ENCODE data around the gene CAMTA2.

GRCh38 chr17:4944163-4944553 is 43.3 kb downstream of the CAMTA2 start:
- no peak for TF ChIP-seq JUND (IDR thresholded peaks at IDR 0.05)
- TF ChIP-seq SP1 (IDR thresholded peaks at IDR 0.05), result no peak
- no peak for TF ChIP-seq REST (IDR thresholded peaks at IDR 0.05)
- no peak for TF ChIP-seq CTCF (IDR thresholded peaks at IDR 0.05; ENCODE audit: low read depth, low read length, missing input control)
- no peak for TF ChIP-seq MAX (IDR thresholded peaks at IDR 0.05)
- TF ChIP-seq RXRA (IDR thresholded peaks at IDR 0.05), result no peak
- no peak for TF ChIP-seq ATF3 (IDR thresholded peaks at IDR 0.05)
- no peak for TF ChIP-seq ZBTB33 (IDR thresholded peaks at IDR 0.05)
- TF ChIP-seq RAD21 (IDR thresholded peaks at IDR 0.05), result no peak
- TF ChIP-seq TAF1 (conservative IDR thresholded peaks at IDR 0.05), result no peak
- TF ChIP-seq EGR1 (IDR thresholded peaks at IDR 0.05; ENCODE audit: low read depth in 2 of 2), result no peak
- TF ChIP-seq GABPA (IDR thresholded peaks at IDR 0.05 in 1 of 2, conservative IDR thresholded peaks at IDR 0.05 in 1 of 2), result no peak
- no peak for TF ChIP-seq HNF4G (IDR thresholded peaks at IDR 0.05)

Measured in liver (tissue), 3 donors.